SU-DHL-6 (cell line): ENCODE data around the gene CEP350.

Experiments
- CTCF ChIP-seq: fragments of 200-600 bp; sonication (generic); IDR thresholded peaks from one replicate; pipeline ENCODE4 v1.5.1; 2017; ENCODE audit warnings: antibody characterized with exemption, mild to moderate bottlenecking, low read length, moderate library complexity; ENCODE audit not compliant: insufficient read depth, poor library complexity, severe bottlenecking
- EZH2phosphoT487 ChIP-seq: fragments of 200-600 bp; sonication (generic), shearing (Covaris generic); conservative IDR thresholded peaks from 2 replicates; pipeline ENCODE4 v1.6.1; 2018; ENCODE audit warnings: mild to moderate bottlenecking, antibody characterized with exemption, low read length, moderate library complexity, mixed read lengths

GRCh38 chr1:179953974-179954492 lies 577 bp upstream of the CEP350 start:
- TF ChIP-seq CTCF (peak; percentile 26), EZH2phosphoT487 (no peak)
